T-helper 22 cell (primary cell): ENCODE data around the gene MRPL32.
A peak's percentile ranks its signal among the peaks of the same experiment; 100 is the strongest.

Source experiments
- DNase-seq: peaks from one replicate; pipeline ENCODE4 v3.0.0-alpha.2; 2020; ENCODE audit warnings: low read depth

MRPL32 gene

GRCh38 chr7:42926204-42926603 is 6.0 kb upstream of the MRPL32 start:
- DNase-seq = no peak

DNA sequence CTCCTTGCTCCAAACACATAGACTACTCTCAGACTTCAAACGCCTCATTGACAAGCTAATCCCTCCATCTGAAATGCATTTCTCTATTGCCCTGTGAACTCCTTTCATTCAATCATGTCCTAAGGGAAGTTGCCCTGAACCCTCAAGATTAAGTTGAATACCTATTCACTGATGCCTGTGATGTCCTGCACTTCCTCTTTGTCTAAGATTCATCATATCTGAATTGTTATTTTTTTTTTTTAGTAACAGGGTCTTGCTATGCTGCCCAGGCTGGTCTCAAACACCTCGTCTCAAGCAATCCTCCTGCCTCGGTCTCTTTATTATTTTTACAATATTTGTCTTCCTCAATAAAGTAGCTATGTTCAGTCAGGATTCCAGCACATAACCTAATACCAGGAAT is 3.4 kb upstream of the MRPL32 start:
- no peak for DNase-seq

GRCh38 chr7:42929449-42929848 is 2.7 kb upstream of the MRPL32 start:
- no peak for DNase-seq

DNA sequence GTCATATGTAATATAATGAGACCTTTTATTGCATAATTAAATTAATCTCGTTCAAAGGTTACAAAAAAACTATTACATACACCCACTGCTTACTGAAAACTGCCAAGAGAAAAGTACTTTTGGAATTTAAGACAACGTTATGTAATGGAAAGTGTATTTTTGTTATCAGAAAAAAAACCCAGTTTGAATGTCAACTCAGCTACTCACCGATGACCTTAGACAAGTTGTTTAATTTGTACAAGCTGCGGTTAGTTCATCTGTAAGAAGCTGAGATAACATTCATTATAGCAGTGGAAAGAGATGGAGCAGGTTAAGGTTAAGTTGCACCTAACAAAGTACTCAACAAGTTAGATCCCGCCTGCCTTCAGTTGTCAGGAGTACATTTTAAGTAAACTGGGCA is 1.3 kb upstream of the MRPL32 start:
- DNase-seq = no peak

DNA sequence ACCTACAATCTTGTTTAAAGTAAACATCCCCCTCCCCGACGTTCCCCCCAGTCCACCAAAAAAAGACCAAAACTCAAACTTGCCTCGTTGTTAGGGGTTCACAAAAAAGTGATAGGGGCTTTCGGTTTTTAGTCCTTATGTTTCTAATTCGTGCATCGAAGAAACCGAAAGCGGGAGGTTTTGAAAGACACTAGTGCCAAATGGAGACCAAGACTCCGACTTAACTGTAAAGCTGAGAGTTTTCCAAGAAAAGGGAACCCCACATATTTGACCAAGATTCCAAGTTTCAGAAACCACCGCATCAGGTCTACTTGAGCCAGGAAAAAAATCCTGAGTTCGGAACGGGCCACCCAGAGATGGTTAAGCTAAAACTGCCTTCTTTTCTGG is 736 bp upstream of the MRPL32 start:
- DNase-seq = no peak

DNA sequence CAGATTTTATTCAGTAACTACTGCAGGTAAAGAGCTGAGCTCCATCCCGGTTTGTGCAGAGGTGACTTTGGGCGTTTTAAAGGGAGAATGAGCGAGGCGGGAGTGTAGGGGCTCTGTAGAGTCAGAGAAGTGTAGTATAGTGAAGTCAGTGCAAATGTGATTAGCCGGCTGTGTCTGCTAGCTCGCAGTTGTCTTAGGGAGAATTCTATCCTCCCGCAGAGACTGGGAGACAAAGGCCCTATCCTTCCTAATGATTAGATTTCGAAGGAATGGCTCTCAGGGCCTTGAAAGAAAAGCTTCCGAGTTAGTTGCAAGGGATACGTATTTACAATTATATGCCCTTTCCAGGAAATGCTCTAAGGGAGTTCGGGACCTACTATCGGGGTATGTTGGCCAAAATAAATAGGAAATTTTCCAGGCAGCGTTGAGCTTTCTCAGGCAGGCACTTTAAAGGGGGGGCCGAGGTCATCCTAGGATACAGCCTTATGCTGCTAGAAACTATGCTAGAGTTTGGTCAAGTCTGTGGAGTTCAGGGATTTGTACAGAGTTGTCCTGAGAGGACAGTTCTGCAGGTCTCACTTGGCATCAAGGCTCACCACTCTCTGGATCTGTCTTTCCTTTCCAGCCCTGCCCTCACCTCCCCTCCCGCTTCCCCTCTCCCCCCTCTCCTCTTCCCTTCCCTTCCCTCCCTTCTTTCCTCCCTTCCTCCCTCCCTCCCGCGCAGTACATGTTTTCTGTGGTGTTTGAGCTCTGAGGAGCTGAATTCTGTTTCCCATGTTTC is 825 bp downstream of the MRPL32 start:
- DNase-seq = no peak

DNA sequence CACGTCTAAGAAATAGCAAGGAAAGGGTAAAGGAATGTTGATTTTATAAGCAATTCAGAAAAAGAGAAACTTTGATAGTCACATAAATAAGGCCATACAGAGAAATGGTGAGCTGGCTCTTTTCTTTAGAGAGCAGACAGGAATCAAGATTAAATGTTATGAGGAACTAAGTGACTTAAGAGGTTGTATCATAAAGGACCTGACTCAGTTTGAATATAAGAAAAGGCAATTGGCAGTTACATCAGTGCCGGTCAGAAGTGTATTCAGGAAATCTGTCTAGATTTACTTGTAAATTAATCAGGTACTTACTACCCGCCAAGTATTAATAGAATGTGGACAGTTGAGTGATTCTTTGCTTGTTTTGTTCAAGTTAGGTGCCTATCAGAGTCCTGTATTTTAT is 2.1 kb downstream of the MRPL32 start:
- DNase-seq = no peak

DNA sequence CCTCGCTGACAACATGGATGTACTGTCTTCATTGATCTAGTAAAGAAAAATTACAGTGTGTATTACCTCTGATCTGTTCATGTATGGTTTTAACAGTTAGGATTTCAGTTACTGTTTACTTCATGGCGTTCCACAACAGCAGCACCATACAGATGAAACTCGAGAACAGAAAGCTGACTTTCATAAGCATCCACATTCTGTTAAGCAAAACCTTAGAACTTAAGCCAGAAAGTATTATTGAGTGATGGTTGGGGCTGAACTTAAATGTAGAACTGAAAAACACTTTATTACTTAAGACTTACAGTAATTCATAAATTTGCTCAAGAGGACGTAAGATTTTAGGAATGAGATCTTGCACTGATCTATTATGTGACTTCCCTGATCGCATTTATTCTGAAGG is 3.7 kb downstream of the MRPL32 start:
- DNase-seq = no peak

DNA sequence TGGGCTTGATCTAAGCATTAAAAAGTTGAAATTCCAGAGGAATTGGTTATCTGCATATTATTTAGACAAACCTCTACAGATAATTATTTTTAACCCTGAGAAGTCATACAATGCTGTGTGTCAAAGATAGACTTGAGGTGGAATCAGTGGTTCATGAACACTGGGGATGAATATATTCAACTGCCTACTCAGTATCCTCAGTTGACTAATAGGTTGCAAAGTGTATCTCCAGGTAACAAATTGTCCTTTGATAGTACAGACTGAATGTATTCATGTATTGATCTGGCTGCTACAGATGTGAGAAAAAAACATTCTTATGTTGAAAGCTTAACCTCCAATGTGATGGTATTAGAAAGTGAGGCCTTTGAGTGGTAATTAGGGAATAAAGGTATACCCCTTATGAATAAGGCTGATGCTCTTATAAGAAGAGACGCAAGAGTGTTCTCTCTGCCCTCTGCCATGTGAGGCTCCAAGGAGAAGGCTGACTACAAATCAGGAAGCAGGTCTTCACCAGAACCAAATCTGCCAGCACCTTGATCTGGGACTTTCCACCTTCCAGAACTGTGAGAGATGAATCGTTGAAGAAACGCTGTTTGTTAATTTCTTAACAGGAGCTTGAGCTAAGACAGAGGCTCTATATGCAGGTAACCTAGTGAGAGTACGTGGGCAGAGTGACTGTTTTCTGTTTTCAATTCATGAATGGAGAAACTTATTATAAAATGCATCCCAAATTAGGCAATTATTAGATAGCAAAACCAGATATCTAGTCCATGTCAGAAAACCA is 7.5 kb downstream of the MRPL32 start:
- no peak for DNase-seq

- peak; percentile 9 for DNase-seq
These were observed 9.0 kb downstream of the MRPL32 start for GRCh38 chr7:42940985-42941847.

DNA sequence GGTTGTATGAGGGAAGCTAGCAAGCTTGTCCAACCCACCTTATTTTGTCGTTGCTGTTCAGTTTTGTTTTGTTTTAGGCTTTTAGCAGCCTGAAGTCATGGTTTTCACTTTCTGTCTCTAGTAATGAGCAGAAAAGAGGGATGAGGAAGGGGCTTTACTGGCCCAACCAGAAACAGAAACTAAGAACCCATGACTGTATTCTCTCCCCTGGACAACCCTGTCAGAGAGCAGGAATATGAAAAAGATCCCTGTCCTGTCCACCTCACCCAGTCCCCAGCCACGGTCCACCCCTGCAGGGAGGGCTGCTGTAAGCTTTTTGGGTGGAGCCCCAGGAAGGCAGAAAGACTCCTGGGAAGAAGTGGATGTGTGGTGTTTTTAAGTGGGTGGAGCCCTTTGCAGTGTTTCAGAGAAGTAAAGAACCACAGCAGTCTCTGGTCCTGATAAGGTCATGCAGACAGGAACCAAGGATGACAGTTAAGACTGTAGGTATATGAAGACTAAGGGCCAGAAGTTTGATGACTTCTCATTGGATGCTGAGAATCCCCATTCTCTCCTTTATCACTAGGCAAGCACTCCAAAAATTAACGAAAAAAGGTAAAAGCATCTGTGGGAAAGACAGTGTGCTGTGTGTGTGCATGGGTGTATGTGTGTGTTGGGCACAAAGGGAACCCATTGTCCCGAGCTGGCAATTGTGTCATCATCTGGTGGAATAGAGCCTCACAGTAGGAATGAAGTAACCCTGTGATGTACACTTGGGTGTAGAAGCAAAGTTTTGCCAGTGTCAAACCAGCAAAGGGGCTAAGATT is 13.8 kb downstream of the MRPL32 start:
- no peak for DNase-seq

DNA sequence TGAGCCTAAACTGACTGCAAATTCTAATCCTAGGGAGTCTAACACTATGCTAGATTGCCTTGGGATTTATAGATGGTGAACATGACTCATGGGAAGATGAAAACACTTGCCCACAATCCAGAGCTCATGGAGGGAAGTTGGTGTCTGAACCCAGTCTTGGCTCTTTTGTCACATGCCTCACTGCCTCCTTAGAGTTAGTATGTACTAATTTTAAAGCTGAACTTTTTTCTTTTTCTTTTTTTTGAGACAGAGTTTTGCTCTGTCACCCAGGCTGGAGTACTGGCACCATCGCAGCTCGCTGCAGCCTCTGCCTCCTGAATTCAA is 14.4 kb downstream of the MRPL32 start:
- DNase-seq = no peak

- DNase-seq = no peak
These were observed 15.3 kb downstream of the MRPL32 start for GRCh38 chr7:42947521-42947920.

GRCh38 chr7:42950417-42950816 is 18.2 kb downstream of the MRPL32 start:
- no peak for DNase-seq

GRCh38 chr7:42952328-42952727 is 20.2 kb downstream of the MRPL32 start:
- DNase-seq = no peak

DNA sequence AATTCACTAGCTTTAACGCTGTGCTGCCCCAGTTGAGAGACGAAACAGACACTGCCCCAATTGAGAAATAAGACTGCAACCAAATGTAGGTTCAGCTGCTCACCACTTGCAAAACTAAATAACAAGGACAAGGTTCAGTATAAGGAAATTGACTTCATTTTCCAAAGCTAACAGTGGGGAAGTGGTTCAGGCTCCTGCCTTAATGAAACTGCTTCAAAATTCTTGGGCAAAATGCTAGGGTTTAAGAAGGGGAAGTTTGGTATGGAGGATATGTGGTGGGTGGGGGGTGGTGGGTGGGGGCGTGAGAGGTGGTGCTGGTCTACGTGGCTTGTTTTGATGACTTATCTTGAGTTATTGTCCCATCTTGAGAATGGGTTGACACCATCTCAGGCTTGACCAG is 21.8 kb downstream of the MRPL32 start:
- DNase-seq = no peak

- no peak for DNase-seq
These were observed 23.9 kb downstream of the MRPL32 start for GRCh38 chr7:42956062-42956461.

DNA sequence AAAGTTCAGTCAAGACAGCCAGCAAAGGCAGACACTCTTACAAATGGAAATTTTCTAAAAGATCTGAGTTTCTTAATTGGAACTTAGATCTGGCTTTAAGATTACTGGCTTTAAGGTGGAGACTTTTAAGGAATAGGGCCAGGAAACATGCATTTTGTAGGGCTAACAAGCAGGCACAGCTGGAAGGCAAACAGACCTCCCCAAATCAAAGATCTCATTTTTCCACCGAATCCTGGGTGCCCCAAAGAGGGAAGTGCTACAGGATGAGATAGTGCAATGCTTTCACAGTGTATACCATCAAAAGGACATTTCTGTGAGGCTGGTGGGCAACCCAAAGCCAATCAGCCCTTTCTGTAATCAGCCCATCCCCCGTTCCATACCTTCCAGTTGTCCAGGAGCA is 27.4 kb downstream of the MRPL32 start:
- DNase-seq = no peak

DNA sequence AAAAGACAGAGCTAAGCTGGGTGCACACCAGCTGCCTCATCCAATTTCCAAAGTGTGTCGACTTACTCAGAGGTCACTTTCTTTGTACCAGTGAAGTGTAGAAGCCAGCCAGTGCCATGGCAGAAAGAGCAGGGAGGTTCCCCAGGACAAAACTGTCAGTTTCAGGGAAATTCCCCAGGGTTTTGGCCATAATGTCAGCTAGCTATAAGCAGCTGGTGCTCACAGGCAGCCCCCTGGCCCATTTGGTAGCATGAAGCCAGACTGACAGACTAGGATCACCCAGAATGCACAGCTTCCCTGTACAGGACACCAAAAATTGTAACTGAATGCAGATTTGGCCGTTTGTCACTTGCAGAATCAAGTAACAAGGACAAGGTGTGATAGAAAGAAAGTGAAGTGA is 28.6 kb downstream of the MRPL32 start:
- no peak for DNase-seq

DNA sequence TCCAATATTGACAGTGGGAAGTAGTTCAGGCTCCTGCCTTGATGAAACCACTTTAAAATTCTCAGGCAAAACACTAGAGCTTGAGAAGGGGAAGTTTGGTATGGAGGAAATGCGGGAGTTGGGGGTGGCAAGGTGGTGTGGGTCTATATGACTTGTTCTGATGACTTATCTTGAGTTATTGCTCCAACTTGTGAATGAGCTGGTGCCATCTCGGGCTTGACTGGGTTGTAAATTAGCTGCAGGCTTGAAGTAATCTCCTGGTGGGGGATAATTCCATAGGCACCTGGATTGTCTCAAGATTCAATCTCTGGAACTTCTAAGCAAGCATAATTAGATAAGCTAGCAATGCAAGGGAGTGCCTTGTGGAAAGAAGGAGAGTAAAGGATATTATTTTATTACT is 29.0 kb downstream of the MRPL32 start:
- DNase-seq = no peak

DNA sequence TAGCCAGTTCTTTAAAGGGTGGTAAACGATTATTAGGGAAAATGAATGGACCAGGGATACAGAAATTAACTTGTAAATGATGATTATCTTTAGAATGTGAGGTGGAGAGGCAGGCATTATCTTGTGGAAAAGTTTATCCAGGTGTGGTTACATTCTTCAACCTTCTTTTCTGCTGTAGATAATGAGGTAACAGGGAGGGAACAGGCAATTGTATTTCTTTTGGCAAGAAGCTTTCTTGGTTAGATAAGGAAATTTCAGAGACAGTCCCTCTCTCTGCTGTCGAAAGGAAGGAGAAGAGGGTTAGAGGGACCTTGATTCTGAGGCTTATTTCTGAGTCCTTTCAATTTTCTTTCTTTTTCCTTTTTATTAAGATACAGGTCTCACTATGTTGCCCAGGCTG is 32.1 kb downstream of the MRPL32 start:
- no peak for DNase-seq
